SJCRH30 (cell line): ENCODE results near the gene GRHL1. TPM values are rescaled to one million over a fixed set of nuclear protein-coding genes. Genes with fewer than 3 reads are reported as not detected.

Source experiments
- DNase-seq, 2 experiments: peaks; one replicate each; pipeline ENCODE4 v3.0.0-alpha.2; 2015 to 2020
- H3K27ac ChIP-seq: fragments of 250-450 bp; sonication (Bioruptor Pico); 2 replicates; pipeline ENCODE4 v1.5.1; 2020; ENCODE audit warnings: mild to moderate bottlenecking, moderate library complexity
- H3K27me3 ChIP-seq: fragments of 250-450 bp; sonication (Bioruptor Pico); 2 replicates; pipeline ENCODE4 v1.5.1; 2020; ENCODE audit warnings: mild to moderate bottlenecking, moderate library complexity
- H3K36me3 ChIP-seq: fragments of 250-450 bp; sonication (Bioruptor Pico); 2 replicates; pipeline ENCODE4 v1.5.1; 2020; ENCODE audit warnings: mild to moderate bottlenecking, moderate library complexity
- H3K4me1 ChIP-seq: fragments of 250-450 bp; sonication (Bioruptor Pico); 2 replicates; pipeline ENCODE4 v1.5.1; 2020; ENCODE audit warnings: mild to moderate bottlenecking, moderate library complexity
- H3K4me3 ChIP-seq: fragments of 250-450 bp; sonication (Bioruptor Pico); 2 replicates; pipeline ENCODE4 v1.5.1; 2020; ENCODE audit warnings: mild to moderate bottlenecking, moderate library complexity
- H3K9me3 ChIP-seq: fragments of 250-450 bp; sonication (Bioruptor Pico); replicated peaks from 2 replicates; pipeline ENCODE4 v1.5.1; 2020; ENCODE audit warnings: mild to moderate bottlenecking, moderate library complexity
- total RNA-seq: library from RNA; depleted of rRNA; stranded (reverse); fragments of >200 nt; shearing (Covaris generic); gene quantifications from 2 replicates; pipeline ENCODE4 v1.2.3, GENCODE V29; 2014; rRNA removed

Gene GRHL1
- total RNA-seq, 1 experiment from 2014 or later = 0.79 TPM

- Histone ChIP-seq H3K4me1 (no peaks in the 10 kb centered on the region), H3K27ac (no peak overlapping the region), H3K4me3 (no peak overlapping the region), H3K36me3 (no peaks in the 10 kb centered on the region), H3K9me3 (no peaks in the 10 kb centered on the region), H3K27me3 (no peaks in the 10 kb centered on the region)
- no peak for DNase-seq
Measured at GRCh38 chr2:10046931-10047330, 95.4 kb downstream of the GRHL1 start.

- Histone ChIP-seq H3K4me1 (no peaks in the 10 kb centered on the region), H3K27me3 (peaks cover 1% of the 10 kb centered on the region), H3K4me3 (no peak overlapping the region), H3K9me3 (no peaks in the 10 kb centered on the region), H3K27ac (no peak overlapping the region), H3K36me3 (no peaks in the 10 kb centered on the region)
- DNase-seq = no peak
Measured at GRCh38 chr2:10047616-10048500, 96.4 kb downstream of the GRHL1 start.

- Histone ChIP-seq H3K27ac (no peak overlapping the region), H3K9me3 (no peaks in the 10 kb centered on the region), H3K4me3 (no peak overlapping the region), H3K4me1 (no peaks in the 10 kb centered on the region), H3K27me3 (peaks cover 9% of the 10 kb centered on the region), H3K36me3 (no peaks in the 10 kb centered on the region)
- DNase-seq = peak; percentile 27 to 72
Measured at GRCh38 chr2:10048501-10049171, 97.1 kb downstream of the GRHL1 start.

Other genes with a start within 250 kb of the GRHL1 start
- 27.6 and 40.5 TPM in 2 replicates for gene TAF1B, start 108.2 kb upstream of the GRHL1 start, total RNA-seq
- 0.04 and 0.10 TPM in 2 replicates for gene KLF11, start 91.9 kb downstream of the GRHL1 start, total RNA-seq
- gene CYS1, start 128.7 kb downstream of the GRHL1 start, total RNA-seq = not detected in 2 replicates
- 417 and 456 TPM in 2 replicates for gene RRM2, start 171.0 kb downstream of the GRHL1 start, total RNA-seq